Measurements from ENCODE around the gene GRIA1.

GRCh38 chr5:153515301-153515700 lies 24.8 kb downstream of the GRIA1 start:
- TF ChIP-seq EGR1 (IDR thresholded peaks at IDR 0.05), result no peak
- TF ChIP-seq TAF1 (IDR thresholded peaks at IDR 0.05; ENCODE audit: low read depth), result no peak
